Stimulated activated memory B cell treated with anti-CD40 and anti-IgM and Interleukin-4, amounts not matched to agents 10 μg/mL and 1 μg/mL and 100 μg/mL, for 72 hours (primary cell): ENCODE measurements around the gene DIPK1A.

Source experiments
- ATAC-seq: fragments of 150-1000 bp; cut with Tn5 transposase; 2 replicates; pipeline ENCODE4 v1.10.0; 2021
- H3K27ac Mint-ChIP-seq: one replicate; pipeline ENCODE4 v1.8.0; 2022; ENCODE audit warnings: mild to moderate bottlenecking, mixed read lengths
- H3K27me3 Mint-ChIP-seq: one replicate; pipeline ENCODE4 v1.8.0; 2022; ENCODE audit warnings: mixed read lengths
- H3K36me3 Mint-ChIP-seq: one replicate; pipeline ENCODE4 v1.8.0; 2022; ENCODE audit warnings: mixed read lengths
- H3K4me1 Mint-ChIP-seq: one replicate; pipeline ENCODE4 v1.8.0; 2022; ENCODE audit warnings: mixed read lengths
- H3K4me3 Mint-ChIP-seq: one replicate; pipeline ENCODE4 v1.8.0; 2022; ENCODE audit warnings: mild to moderate bottlenecking, moderate library complexity, mixed read lengths
- H3K9me3 Mint-ChIP-seq: one replicate; pipeline ENCODE4 v1.8.0; 2022; ENCODE audit warnings: mixed read lengths

DIPK1A gene

DNA sequence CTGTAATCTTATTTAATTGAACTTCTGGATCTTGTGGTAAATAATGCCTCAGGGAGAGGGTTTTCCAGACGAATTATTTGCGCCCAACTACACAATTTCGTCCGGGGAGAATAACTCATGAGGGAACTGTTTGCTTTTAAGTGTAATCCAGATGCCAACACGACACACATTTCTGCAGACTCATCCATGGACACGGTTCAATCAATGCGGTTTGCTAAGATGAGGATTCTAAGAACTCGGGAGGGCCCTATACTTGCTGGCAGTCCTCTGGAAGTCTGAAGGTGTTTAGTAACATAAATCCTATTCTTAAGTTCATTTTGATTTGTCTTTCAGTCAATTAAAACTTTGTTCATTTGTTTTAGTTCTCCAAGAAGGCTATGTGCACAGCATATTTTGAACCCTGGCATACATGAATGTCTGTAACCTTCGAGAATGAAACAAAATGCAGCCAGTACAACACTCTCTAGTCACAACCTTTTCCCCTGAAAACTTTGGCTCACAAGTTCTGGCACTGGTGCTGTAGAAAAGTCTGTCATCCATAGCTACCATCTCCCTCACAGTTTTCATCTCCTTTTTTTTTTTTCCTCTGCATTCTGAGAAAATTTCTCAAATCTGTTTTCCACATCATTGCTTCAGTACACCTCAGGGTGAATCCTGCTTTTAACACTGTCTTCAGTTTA is 38.8 kb downstream of the DIPK1A start:
- ATAC-seq: no peak
- Mint-ChIP-seq H3K9me3 (peaks cover 6% of the 10 kb centered on the region), H3K36me3 (peaks cover 55% of the 10 kb centered on the region)

DNA sequence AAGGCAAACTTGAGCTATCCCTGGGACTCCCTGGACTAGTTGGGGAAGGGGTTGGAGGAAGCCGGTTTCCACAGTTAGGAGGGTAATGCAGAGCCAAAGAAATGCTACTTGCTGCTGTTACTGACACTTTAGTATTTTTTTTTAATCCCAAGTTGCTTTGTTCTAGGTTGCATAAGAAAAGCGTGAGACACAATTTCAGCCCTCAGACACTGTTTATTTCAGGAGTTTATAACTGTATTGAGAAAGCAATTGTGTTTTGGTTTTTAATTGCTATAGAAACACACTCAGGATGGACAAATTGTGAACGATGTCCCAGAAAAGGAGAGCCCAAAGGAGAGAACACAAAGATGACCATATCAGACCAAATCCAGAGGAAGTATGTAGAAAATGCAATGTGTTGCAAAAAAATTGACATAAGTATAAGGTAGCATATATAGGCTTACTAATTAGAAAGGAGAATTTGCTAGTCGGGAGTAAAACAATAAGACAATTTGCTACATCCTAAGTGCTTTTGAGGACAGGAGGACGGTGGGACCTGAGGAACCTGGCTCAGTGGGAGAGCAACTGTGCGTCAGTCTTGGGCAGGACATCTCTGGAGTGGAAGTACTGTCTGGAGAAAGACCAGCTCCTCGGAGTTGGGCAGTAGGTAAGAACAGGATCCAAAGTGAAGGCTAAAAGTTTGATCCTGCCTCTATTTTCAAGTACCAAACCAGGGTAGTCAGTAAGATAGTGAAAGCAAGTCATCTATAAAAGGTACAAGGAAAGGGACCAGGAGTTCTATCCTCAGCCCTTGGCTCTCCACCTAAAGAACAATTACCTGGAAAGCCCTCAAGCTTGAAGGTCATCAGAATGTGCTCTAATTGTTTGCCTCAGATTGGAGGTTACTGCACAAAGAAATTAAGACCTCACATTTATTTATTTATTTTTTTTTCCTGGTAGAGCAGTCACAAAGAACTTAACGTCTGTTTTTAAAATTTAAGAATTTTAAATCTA is 39.9 kb downstream of the DIPK1A start:
- H3K4me3 Mint-ChIP-seq: no peak overlapping the region
- H3K9me3 Mint-ChIP-seq: peaks cover 6% of the 10 kb centered on the region
- H3K27me3 Mint-ChIP-seq: no peaks in the 10 kb centered on the region
- no peak for ATAC-seq
- H3K4me1 Mint-ChIP-seq: peaks cover 67% of the 10 kb centered on the region
- peaks cover 55% of the 10 kb centered on the region for H3K36me3 Mint-ChIP-seq
- peak overlapping the region; percentile 17 for H3K27ac Mint-ChIP-seq

More for the DNA sequence above, 38.8 kb downstream of the DIPK1A start:
- Mint-ChIP-seq H3K27me3 (no peaks in the 10 kb centered on the region), H3K4me1 (peaks cover 68% of the 10 kb centered on the region), H3K4me3 (no peak overlapping the region), H3K27ac (no peak overlapping the region)

DNA sequence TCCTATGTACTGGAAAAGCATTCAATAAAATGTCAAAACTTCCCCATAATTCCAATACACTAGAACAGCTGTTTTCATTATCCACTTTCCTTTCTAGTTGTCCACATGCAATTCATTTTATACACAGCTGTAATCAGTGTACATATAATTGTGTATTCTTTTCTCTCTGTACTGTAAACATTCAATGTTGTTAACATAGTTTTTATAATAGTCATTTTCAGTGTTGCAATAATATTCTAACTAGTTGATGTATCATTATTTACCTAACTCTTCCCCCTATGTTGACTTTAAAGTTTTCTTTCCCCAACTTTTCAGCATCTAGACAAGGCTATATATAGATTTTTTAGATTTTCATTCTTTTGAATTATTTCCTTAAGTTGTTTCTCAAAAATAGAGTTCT is 44.4 kb downstream of the DIPK1A start:
- H3K36me3 Mint-ChIP-seq: peaks cover 66% of the 10 kb centered on the region
- no peaks in the 10 kb centered on the region for H3K27me3 Mint-ChIP-seq
- H3K4me1 Mint-ChIP-seq: peaks cover 73% of the 10 kb centered on the region
- no peak overlapping the region for H3K27ac Mint-ChIP-seq
- no peak overlapping the region for H3K4me3 Mint-ChIP-seq
- peaks cover 6% of the 10 kb centered on the region for H3K9me3 Mint-ChIP-seq
- ATAC-seq: no peak

DNA sequence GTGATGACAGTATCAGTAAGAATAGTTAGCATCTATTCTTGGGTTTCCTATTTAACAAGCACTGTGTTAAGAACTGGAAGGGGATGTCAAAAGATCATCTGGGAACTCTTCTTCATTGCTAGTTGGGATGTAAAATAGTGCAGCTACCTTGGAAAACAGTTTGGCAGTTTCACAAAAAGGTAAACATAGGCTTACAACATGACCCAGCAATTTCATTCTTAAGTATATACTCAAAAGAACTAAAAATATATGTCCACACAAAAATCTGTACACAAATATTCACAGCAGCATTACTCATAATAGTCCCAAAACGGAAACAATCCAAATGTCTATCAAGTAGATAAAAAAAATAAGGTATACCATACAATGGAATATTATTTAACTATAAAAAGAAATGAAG is 45.7 kb downstream of the DIPK1A start:
- H3K27ac Mint-ChIP-seq: no peak overlapping the region
- H3K27me3 Mint-ChIP-seq: no peaks in the 10 kb centered on the region
- H3K9me3 Mint-ChIP-seq: peaks cover 3% of the 10 kb centered on the region
- ATAC-seq: no peak
- H3K4me3 Mint-ChIP-seq: no peak overlapping the region
- peaks cover 70% of the 10 kb centered on the region for H3K4me1 Mint-ChIP-seq
- H3K36me3 Mint-ChIP-seq: peaks cover 61% of the 10 kb centered on the region

DNA sequence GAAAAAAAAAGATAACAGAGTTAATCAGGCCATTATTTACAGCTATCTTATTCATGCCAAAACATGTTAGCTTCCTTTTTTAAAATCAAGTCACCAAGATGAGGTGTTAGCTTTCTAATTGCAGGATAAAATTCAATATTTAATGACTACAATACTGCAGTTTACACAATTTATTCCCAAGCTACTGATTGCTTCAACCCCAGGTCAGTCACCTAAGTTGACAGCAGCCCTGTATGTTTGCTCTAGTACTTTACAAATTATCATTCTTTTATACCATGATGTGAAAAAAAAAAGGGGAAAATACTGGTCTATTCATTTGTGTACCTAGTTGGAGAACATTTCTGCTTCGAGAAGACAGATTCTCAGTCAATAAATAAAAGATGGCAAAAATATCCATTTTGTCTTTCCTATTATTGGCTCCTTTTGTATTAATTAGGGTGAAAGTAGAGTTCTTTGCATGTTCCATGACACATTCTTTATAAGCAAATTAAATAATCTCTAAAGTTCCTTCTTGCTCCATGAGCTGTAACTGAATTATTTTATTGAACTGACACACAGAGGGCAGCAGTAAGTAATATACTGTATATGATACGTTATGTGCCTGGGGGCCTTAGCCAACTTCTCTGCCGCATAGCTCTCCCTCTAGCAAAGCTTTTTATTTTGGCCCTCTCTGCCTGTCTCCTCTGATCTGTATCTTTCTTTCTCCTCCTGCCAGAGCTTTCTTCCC is 48.0 kb downstream of the DIPK1A start:
- Mint-ChIP-seq H3K4me1 (peaks cover 55% of the 10 kb centered on the region), H3K9me3 (no peaks in the 10 kb centered on the region), H3K36me3 (peaks cover 56% of the 10 kb centered on the region), H3K27ac (peak overlapping the region; percentile 36), H3K27me3 (no peaks in the 10 kb centered on the region), H3K4me3 (no peak overlapping the region)
- no peak for ATAC-seq

DNA sequence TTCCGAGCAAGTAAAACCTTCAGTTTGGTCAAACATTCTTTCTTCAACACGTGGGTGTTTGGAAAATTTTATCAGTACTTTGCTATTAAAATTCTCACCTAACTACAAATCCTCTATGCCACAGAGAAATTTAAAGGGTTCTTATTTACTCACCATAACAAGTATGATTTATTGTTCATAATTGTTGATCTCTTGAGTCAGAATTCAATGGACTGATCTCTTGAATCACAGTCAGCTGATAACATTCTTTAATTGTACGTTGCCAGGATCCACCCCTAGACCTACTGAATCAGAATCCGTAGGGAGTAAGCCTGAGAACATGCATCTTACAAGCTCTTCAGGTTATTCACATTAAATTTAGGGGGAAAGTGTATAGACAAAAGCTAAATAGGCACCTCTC is 51.2 kb downstream of the DIPK1A start:
- no peak for ATAC-seq

DNA sequence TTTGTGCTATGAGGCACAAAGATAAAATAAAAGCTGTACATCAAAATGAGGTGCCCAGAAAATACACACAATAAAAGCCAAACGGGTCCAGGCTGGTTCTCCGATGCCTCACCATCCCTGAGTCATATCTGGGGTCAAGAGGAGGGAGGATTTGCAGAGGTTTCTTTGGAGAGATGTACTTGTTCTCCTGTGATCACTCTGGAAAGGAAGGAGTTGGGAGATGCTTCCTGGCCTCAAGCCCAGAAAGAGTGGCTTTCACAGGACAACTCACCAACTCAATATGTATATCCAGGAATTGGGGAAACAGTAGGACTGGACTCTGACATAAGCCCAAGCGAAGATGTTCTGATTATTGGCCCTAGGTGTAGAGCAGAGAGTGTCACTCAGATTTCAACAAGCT is 51.9 kb downstream of the DIPK1A start:
- H3K27ac Mint-ChIP-seq: no peak overlapping the region
- H3K36me3 Mint-ChIP-seq: peaks cover 50% of the 10 kb centered on the region
- no peak overlapping the region for H3K4me3 Mint-ChIP-seq
- ATAC-seq: no peak
- no peaks in the 10 kb centered on the region for H3K27me3 Mint-ChIP-seq
- peaks cover 52% of the 10 kb centered on the region for H3K4me1 Mint-ChIP-seq
- H3K9me3 Mint-ChIP-seq: no peaks in the 10 kb centered on the region

More for the DNA sequence above, 51.2 kb downstream of the DIPK1A start:
- Mint-ChIP-seq H3K36me3 (peaks cover 56% of the 10 kb centered on the region), H3K27me3 (no peaks in the 10 kb centered on the region), H3K4me3 (no peak overlapping the region), H3K4me1 (peaks cover 49% of the 10 kb centered on the region), H3K9me3 (no peaks in the 10 kb centered on the region), H3K27ac (no peak overlapping the region)

DNA sequence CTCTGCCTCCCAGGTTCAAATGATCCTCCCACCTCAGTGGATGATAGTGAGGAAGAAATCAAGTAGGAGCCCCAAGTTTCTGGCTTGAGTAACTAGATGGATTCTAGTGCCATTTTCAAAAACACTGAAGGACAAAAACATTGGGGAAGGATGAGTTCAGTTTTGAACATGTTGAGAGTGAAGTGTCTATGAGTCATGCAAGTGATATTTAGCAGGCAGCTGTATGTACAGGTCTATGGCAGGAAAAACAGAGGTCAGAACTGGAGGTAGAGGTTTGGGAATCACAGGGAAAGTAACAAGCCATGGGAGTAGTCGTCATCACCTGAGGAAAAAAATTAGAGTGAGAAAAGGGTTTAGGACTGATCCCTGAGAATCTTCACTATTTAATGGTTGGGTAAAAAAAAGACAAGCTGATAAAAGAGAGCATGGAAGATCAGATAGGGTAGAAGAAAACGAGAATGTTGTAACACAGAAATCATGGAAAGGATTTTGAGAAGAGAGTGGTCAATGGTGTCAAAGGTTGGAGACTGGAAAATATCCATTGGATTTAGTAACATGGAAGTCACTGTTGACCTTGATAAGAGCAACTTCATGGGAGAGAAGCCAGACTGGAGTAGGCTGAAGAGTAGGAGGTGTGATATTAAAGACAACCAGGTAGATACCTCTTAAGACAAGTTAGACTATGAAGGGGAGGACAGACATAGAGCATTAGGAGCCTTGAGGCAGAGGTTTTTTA is 53.1 kb downstream of the DIPK1A start:
- Mint-ChIP-seq H3K4me3 (no peak overlapping the region), H3K27me3 (no peaks in the 10 kb centered on the region), H3K36me3 (peaks cover 45% of the 10 kb centered on the region), H3K4me1 (peaks cover 46% of the 10 kb centered on the region), H3K9me3 (no peaks in the 10 kb centered on the region), H3K27ac (peak overlapping the region; percentile 9)
- no peak for ATAC-seq

DNA sequence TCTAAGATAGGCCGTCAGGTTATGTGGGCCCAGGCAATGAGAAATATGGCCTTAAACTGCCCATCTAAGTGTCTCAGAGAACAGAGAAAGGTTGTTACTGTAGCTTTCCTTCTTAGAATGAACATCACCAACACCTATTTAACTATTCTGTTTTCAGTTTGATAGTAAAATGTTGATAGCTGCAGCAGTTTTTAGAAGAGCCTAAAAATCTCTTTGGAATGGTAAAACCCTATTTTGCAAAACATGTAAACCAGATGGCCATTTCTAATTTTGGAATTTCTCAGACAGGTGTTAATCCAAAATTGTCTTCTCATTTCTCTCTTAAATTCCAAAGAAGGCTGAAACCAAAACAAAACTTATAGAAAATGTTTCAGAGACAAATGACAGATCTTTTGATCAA is 57.5 kb downstream of the DIPK1A start:
- Mint-ChIP-seq H3K4me1 (peaks cover 63% of the 10 kb centered on the region), H3K27ac (no peak overlapping the region), H3K9me3 (peaks cover 8% of the 10 kb centered on the region), H3K36me3 (peaks cover 66% of the 10 kb centered on the region), H3K4me3 (no peak overlapping the region), H3K27me3 (no peaks in the 10 kb centered on the region)
- no peak for ATAC-seq

DNA sequence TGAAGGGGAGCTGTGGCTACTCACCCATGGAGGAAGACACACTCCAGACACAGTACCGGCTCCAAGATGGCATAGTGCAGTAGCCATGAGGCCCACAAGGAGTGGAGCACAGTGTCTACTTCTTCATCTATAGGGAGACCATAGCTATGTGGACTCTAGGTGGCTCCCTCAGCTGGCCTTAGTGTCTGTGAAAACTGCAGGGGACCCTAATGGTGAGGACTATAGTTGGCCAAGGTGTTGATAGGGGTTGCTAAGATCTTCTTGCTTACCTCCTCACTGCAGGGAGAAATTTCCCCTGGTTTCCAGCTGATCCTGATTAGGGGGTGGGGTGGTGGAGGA is 58.9 kb downstream of the DIPK1A start:
- Mint-ChIP-seq H3K9me3 (peaks cover 8% of the 10 kb centered on the region), H3K4me3 (no peak overlapping the region), H3K27me3 (no peaks in the 10 kb centered on the region), H3K4me1 (peaks cover 62% of the 10 kb centered on the region), H3K27ac (no peak overlapping the region), H3K36me3 (peaks cover 63% of the 10 kb centered on the region)
- ATAC-seq: no peak

DNA sequence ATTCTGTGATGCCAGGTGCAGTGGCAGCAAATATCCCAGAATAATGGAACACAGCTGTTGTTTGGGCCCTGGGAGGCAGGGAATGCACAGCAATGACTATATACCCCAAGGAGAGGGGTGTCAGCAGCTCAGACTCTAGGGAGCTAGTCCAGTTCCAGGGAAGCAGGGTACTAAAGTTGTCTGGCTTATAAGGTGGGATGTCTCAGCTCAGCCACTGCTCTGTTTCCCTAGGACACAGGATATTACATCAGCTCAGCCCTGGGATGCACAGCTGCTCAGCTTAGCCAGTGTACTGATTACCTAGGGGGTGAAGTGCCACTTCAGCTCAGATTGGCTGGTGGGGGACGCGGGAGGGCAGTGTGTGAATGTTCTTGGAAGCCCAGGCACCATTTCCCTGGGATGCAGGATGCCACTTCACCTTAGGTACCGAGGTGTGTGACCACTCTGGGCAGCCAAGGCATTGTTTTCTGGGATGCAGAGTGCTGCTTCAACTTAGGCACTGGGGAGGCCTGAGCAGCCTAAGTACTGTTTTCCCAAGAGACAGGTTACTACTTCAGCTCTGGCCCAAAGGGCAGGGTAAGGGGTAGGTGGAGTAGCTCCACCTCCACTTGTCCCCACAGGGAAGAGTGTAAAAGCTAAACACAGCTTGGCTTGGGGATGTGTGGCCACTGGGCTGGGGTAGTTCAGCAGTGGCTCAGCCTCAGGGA is 59.4 kb downstream of the DIPK1A start:
- Mint-ChIP-seq H3K4me1 (peaks cover 62% of the 10 kb centered on the region), H3K4me3 (no peak overlapping the region), H3K36me3 (peaks cover 63% of the 10 kb centered on the region), H3K9me3 (peaks cover 8% of the 10 kb centered on the region), H3K27ac (no peak overlapping the region), H3K27me3 (no peaks in the 10 kb centered on the region)
- no peak for ATAC-seq

DNA sequence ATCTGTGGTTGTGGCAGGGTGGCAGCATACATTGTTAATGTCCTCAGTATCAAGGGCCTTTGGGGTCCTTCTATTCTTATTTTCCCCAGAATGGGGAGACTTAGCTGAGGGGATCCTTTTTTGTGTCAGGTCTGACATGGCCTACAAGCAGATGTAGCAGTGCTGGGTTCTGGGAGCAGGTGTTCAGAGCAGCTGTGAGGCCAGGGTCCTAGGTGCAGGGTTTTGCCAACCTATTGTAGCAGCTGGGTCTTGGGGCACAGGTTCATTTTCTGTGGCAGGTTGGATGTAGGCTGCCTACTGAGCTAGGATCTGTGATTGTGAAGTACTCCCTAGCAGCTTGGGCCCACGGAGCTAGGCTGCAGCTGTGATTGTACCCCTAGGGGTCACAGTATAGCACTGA is 60.1 kb downstream of the DIPK1A start:
- Mint-ChIP-seq H3K4me1 (peaks cover 62% of the 10 kb centered on the region), H3K36me3 (peaks cover 63% of the 10 kb centered on the region), H3K4me3 (no peak overlapping the region), H3K27ac (no peak overlapping the region), H3K27me3 (no peaks in the 10 kb centered on the region), H3K9me3 (peaks cover 8% of the 10 kb centered on the region)
- ATAC-seq: no peak

DNA sequence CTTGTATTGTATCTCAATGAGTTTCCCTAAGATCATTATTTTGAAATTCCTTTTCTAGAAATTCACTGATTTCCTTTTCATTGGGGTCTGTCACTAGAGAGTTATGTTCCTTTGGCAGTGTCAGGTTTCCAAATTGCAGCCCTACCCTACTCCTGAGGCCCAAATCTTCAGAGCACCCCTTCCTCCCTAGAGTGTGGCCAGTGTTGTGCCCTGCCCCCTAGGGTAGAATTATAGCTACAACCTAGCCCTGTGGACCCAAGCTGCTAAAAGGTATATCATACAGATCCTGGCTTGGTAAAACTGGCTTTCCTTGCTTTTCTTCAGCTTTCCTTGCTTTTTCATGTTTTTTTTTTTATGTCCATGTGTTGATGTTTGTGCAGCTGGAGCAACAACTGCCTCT is 60.7 kb downstream of the DIPK1A start:
- Mint-ChIP-seq H3K4me3 (no peak overlapping the region), H3K4me1 (peaks cover 59% of the 10 kb centered on the region), H3K27ac (no peak overlapping the region), H3K9me3 (peaks cover 8% of the 10 kb centered on the region), H3K36me3 (peaks cover 57% of the 10 kb centered on the region), H3K27me3 (no peaks in the 10 kb centered on the region)
- no peak for ATAC-seq

DNA sequence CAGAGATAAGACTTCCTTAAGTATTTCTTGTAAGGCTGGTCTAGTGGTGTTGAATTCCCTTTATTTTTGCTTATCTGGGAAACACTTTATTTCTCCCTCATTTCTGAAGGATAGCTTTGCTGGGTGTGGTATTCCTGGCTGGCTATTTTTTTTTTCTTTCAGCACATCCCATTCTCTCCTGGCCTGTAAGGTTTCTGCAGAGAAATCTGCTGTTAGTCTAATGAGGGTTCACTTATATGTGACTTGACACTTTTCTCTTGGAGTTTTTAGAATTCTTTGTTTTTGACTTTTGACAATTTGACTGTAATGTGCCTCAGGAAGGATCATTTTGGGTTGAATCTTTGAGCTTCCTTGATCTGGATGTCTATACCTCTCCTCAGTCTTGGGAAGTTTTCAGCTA is 61.5 kb downstream of the DIPK1A start:
- Mint-ChIP-seq H3K4me1 (peaks cover 52% of the 10 kb centered on the region), H3K36me3 (peaks cover 53% of the 10 kb centered on the region), H3K27me3 (no peaks in the 10 kb centered on the region), H3K27ac (no peak overlapping the region), H3K4me3 (no peak overlapping the region), H3K9me3 (peaks cover 8% of the 10 kb centered on the region)
- no peak for ATAC-seq
